Brain microvascular endothelial cell (primary cell): ENCODE measurements around the gene ACAP3.

Experiments
- DNase-seq: peaks from one replicate; pipeline ENCODE4 v3.0.0-alpha.2; 2020
- H3K27ac ChIP-seq: fragments of 250-450 bp; sonication (Bioruptor Pico); 2 replicates; pipeline ENCODE4 v1.5.1; 2020; ENCODE audit warnings: mild to moderate bottlenecking, moderate library complexity
- H3K27me3 ChIP-seq: fragments of 250-450 bp; sonication (Bioruptor Pico); replicated peaks from 2 replicates; pipeline ENCODE4 v1.5.1; 2020; ENCODE audit warnings: mild to moderate bottlenecking
- H3K36me3 ChIP-seq: fragments of 250-450 bp; sonication (Bioruptor Pico); replicated peaks from 2 replicates; pipeline ENCODE4 v1.5.1; 2020; ENCODE audit warnings: mild to moderate bottlenecking
- H3K4me3 ChIP-seq: 2 replicates; pipeline ENCODE4 v1.5.1; 2011; ENCODE audit warnings: low read depth, mild to moderate bottlenecking, control low read depth, low read length, moderate library complexity
- in situ Hi-C: cut with HindIII; loops from 2 replicates; pipeline ENCODE4 v1.10.0; 2017; ENCODE audit warnings: low sequenced_read_pairs, low pct_ligation_motif_present
- TF ChIP-seq, protein P1 (sequence below): IDR thresholded peaks from 2 replicates; pipeline ENCODE4 v1.5.1; 2011; ENCODE audit warnings: low read depth, mild to moderate bottlenecking, moderate library complexity, low read length, control low read depth, inconsistent platforms; ENCODE audit errors: missing control alignments

ACAP3 gene

GRCh38 chr1:1334835-1335234 is 27.1 kb upstream of the ACAP3 start:
- Histone ChIP-seq H3K27ac (no peak overlapping the region), H3K27me3 (no peaks in the 10 kb centered on the region), H3K4me3 (no peak overlapping the region), H3K36me3 (peaks cover 25% of the 10 kb centered on the region)
- no peak for DNase-seq
- TF ChIP-seq, protein P1, sequence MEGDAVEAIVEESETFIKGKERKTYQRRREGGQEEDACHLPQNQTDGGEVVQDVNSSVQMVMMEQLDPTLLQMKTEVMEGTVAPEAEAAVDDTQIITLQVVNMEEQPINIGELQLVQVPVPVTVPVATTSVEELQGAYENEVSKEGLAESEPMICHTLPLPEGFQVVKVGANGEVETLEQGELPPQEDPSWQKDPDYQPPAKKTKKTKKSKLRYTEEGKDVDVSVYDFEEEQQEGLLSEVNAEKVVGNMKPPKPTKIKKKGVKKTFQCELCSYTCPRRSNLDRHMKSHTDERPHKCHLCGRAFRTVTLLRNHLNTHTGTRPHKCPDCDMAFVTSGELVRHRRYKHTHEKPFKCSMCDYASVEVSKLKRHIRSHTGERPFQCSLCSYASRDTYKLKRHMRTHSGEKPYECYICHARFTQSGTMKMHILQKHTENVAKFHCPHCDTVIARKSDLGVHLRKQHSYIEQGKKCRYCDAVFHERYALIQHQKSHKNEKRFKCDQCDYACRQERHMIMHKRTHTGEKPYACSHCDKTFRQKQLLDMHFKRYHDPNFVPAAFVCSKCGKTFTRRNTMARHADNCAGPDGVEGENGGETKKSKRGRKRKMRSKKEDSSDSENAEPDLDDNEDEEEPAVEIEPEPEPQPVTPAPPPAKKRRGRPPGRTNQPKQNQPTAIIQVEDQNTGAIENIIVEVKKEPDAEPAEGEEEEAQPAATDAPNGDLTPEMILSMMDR, result no peak
- in situ Hi-C loops, result no loop called here

DNA sequence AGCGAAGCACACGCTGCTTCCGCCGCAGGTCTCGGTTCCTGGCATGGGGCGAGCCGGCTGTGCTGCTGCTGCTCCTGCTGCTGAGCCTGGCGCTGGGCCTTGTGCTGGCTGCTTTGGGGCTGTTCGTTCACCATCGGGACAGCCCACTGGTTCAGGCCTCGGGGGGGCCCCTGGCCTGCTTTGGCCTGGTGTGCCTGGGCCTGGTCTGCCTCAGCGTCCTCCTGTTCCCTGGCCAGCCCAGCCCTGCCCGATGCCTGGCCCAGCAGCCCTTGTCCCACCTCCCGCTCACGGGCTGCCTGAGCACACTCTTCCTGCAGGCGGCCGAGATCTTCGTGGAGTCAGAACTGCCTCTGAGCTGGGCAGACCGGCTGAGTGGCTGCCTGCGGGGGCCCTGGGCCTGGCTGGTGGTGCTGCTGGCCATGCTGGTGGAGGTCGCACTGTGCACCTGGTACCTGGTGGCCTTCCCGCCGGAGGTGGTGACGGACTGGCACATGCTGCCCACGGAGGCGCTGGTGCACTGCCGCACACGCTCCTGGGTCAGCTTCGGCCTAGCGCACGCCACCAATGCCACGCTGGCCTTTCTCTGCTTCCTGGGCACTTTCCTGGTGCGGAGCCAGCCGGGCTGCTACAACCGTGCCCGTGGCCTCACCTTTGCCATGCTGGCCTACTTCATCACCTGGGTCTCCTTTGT is 26.0 kb upstream of the ACAP3 start:
- Histone ChIP-seq H3K27me3 (no peaks in the 10 kb centered on the region), H3K27ac (no peak overlapping the region), H3K4me3 (no peak overlapping the region), H3K36me3 (peaks cover 20% of the 10 kb centered on the region)
- TF ChIP-seq, protein P1, result no peak
- in situ Hi-C loops, result no loop called here
- DNase-seq, result no peak

DNA sequence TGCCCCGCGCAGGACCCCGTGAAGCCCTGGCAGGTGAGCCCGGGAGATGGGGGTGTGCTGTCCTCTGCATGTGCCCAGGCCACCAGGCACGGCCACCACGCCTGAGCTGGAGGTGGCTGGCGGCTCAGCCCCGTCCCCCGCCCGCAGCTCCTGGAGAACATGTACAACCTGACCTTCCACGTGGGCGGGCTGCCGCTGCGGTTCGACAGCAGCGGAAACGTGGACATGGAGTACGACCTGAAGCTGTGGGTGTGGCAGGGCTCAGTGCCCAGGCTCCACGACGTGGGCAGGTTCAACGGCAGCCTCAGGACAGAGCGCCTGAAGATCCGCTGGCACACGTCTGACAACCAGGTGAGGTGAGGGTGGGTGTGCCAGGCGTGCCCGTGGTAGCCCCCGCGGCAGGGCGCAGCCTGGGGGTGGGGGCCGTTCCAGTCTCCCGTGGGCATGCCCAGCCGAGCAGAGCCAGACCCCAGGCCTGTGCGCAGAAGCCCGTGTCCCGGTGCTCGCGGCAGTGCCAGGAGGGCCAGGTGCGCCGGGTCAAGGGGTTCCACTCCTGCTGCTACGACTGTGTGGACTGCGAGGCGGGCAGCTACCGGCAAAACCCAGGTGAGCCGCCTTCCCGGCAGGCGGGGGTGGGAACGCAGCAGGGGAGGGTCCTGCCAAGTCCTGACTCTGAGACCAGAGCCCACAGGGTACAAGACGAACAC is 25.2 kb upstream of the ACAP3 start:
- H3K27me3 ChIP-seq, result no peaks in the 10 kb centered on the region
- TF ChIP-seq, protein P1, result no peak
- no peak overlapping the region for H3K4me3 ChIP-seq
- H3K36me3 ChIP-seq, result peaks cover 19% of the 10 kb centered on the region
- no peak overlapping the region for H3K27ac ChIP-seq
- in situ Hi-C loops, result no loop called here
- no peak for DNase-seq

DNA sequence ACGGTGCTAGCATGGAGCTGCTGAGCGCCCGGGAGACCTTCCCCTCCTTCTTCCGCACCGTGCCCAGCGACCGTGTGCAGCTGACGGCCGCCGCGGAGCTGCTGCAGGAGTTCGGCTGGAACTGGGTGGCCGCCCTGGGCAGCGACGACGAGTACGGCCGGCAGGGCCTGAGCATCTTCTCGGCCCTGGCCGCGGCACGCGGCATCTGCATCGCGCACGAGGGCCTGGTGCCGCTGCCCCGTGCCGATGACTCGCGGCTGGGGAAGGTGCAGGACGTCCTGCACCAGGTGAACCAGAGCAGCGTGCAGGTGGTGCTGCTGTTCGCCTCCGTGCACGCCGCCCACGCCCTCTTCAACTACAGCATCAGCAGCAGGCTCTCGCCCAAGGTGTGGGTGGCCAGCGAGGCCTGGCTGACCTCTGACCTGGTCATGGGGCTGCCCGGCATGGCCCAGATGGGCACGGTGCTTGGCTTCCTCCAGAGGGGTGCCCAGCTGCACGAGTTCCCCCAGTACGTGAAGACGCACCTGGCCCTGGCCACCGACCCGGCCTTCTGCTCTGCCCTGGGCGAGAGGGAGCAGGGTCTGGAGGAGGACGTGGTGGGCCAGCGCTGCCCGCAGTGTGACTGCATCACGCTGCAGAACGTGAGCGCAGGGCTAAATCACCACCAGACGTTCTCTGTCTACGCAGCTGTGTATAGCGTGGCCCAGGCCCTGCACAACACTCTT is 24.5 kb upstream of the ACAP3 start:
- TF ChIP-seq, protein P1, result no peak
- in situ Hi-C loops, result no loop called here
- H3K36me3 ChIP-seq, result peaks cover 21% of the 10 kb centered on the region
- H3K27ac ChIP-seq, result no peak overlapping the region
- H3K4me3 ChIP-seq, result no peak overlapping the region
- no peaks in the 10 kb centered on the region for H3K27me3 ChIP-seq
- no peak for DNase-seq

- Histone ChIP-seq H3K36me3 (peaks cover 21% of the 10 kb centered on the region), H3K27ac (no peak within 1 kb of the TSS), H3K4me3 (no peak within 1 kb of the TSS), H3K27me3 (no peaks in the 10 kb centered on the region)
- TF ChIP-seq, protein P1, result no peak
- no peak for DNase-seq
- in situ Hi-C loops, result no loop called here
Observed at GRCh38 chr1:1331068-1331965, 23.6 kb upstream of the ACAP3 start, which contains the start of gene TAS1R3. Gene TAS1R3 (plus strand): TSS chr1:1331280. CDS start chr1:1331346, 66 bp downstream.
